HG02840 (cell line): ENCODE results near the gene PRPF19.

Experiments
- ATAC-seq: cut with Tn5 transposase; IDR thresholded peaks from one replicate; pipeline ENCODE4 v1.9.1; 2021; ENCODE audit warnings: mild to moderate bottlenecking, moderate library complexity, moderate number of reproducible peaks; ENCODE audit not compliant: unreplicated experiment, low FRiP score

Gene PRPF19

DNA sequence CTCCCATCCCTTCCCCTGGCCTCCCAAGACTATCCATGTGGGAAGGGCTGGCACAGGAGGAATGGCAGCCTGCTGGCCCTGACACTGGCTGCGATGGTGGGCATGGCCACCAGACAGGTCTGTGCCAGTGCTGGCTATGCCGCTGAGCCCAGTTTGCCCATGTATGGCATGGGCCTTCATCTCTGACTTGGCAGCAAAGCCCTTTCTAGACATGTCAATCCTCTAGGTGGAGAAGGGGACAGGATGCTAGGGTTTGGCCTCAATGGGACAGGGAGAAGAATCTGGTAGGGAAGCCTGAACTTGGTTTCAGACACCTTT lies 30.3 kb downstream of the PRPF19 start:
- no peak for ATAC-seq

- no peak for ATAC-seq
Measured at GRCh38 chr11:60875366-60876167, 30.8 kb downstream of the PRPF19 start.

- no peak for ATAC-seq
Measured at GRCh38 chr11:60874421-60875365, 31.7 kb downstream of the PRPF19 start.

GRCh38 chr11:60873533-60873932 lies 32.9 kb downstream of the PRPF19 start:
- ATAC-seq, result no peak

DNA sequence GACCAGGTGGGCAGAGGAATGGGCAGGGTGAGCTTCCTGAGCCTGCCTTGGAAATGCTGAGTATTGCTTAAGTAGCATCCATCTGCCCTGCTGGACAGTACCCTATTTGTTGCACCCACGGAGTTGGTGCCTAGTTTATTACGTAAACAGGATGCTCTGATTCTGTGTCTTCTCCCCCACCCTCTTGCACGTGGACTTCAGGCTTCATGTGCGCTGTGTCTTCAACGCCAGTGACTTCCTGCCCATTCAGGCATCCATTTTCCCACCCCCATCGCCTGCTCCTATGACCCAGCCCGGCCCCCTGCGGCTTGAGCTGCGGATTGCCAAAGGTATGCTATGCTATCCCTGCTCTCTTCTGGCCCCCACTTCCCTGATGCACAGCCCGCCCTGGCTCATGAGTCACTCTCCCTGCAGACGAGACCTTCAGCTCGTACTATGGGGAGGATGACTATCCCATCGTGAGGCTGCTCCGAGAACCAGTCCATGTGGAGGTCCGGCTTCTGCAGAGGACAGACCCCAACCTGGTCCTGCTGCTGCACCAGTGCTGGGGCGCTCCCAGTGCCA lies 33.3 kb downstream of the PRPF19 start:
- no peak for ATAC-seq

DNA sequence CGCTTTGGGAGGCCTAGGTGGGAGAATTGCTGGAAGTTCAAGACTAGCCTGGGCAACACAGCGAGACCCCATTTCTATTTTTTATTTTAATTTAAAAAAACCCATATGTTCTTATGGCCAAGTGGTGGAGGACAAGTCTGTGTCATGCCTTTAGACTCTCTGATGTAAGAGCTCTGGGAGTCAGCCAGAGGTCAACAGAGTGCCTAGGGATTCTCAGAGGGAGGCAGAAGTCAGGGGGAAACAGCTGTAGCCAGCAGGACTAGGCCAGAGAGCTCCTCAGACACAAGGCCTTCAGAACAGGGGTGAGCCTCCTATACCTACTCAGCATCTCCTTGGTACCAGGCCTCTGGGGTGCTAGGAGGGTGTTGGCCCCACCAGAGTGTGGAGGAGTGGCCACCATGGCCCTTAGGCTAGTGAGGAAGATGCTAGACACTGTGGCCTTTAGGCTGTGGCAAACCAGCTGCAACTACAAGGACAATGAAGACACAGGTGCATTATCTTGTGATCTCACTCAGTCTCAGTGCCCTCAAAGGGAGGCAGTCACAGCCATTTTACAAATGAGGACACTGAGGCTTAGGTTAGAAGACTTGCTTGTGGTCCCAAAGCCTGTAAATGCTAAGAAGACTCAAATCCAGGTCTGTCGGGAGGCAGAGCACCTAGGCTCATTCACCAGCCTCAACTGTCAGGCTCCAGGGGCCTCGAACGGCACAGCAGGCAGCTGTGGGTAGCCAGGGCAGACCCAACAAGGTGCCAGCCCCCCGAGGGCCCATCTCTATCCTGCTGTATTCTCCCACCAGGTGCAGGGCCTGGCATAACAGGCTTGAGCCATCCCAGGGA lies 34.0 kb downstream of the PRPF19 start:
- no peak for ATAC-seq

GRCh38 chr11:60871378-60872061 lies 34.9 kb downstream of the PRPF19 start:
- ATAC-seq, result no peak

DNA sequence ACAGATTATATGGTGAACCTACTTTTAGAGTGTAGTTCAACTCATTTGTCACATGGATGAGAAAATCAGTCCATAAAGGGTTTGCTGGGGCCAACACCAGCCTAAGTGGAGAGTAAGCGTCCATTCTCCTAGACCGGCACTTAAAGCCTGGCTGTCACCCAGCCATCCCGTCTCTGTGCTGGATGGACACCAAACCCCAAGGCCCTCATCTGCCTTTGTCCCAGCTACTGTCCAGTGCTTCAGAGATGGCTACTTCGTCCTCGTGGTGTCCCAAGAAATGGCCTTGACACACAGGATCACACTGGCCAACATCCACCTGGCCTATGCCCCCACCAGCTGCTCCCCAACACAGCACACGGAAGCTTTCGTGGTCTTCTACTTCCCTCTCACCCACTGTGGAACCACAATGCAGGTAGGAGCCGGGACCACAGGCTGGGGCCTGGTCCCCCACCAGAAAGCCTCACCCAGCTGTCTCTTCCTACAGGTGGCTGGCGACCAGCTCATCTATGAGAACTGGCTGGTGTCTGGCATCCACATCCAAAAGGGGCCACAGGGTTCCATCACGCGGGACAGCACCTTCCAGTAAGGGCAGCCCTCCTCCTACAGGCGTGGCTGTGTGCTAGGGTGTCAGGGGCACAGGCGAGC lies 35.5 kb downstream of the PRPF19 start:
- ATAC-seq, result no peak

GRCh38 chr11:60870276-60870675 lies 36.1 kb downstream of the PRPF19 start:
- no peak for ATAC-seq

DNA sequence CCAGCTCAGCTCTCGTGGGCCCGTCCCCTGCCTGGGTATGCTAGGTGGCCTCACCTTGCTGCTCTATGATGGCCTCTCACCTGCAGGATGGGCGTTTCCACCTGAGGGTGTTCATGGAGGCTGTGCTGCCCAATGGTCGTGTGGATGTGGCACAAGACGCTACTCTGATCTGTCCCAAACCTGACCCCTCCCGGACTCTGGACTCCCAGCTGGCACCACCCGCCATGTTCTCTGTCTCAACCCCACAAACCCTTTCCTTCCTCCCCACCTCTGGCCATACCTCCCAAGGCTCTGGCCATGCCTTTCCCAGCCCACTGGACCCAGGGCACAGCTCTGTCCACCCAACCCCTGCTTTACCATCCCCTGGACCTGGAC lies 36.9 kb downstream of the PRPF19 start:
- no peak for ATAC-seq

DNA sequence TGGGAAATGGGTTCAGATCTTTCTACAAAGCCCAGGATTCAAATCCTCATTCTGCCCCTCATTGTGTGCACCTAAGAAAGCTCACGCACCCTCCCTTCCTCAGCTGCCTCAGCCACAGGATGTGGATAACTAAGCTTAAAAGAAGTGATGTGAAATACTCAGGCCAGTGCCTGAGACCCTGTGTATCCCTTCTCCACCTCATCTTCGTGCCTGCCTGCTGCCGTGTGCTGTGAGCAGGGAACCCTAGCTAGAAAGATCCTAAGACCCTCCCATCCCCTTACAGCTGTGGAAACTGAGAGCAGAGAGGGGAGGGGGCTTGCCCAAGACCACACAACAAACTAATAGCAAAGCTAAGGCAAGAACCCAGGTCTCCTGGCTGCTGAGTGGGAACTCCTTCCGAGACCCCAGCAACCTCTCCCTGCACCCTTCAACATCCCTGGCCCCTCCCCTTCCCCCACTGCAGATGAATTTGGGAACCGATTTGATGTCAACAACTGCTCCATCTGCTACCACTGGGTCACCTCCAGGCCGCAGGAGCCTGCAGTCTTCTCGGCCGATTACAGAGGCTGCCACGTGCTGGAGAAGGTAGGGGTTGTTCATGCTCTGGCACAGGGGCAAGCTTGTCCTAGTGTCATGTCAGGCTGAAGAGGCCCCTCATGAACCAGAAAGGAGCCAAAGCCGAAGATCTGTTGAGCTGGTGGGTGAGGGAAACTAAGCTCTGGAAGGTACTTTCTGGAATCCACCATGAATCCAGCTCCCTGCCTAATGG lies 37.5 kb downstream of the PRPF19 start:
- ATAC-seq, result no peak

DNA sequence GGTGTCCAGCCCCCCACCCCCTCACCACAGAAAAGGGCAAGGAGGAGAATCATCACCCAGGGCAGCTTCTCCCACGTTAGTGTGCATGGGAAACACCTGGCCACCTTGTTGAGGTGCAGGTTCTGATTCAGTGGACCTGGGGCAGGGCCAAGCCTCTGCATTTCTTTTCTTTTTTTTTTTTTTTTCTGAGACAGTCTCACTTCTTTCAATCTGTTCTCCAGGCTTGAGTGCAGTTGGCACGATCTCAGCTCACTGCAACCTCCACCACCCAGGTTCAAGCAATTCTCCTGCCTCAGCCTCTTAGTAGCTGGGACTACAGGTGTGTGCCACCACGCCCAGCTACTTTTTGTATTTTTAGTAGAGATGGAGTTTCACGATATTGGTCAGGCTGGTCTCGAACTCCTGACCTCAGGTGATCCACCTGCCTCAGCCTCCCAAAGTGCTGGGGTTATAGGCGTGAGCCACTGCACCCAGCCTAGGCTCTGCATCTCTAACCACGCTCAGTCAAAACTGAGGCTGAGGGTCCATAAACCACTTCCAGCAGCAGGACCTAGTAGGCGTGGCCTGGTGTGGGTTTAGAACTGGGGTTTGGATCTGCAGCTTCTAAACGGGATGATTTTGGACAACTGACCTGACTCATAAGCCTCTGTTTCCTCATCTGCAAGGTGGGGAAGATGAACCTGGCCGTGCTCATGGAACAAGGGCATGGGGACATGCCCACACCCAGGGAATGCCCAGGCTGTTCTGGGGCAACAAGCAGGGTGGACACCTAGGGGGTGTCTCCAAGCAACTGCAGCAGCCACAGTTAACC lies 38.3 kb downstream of the PRPF19 start:
- no peak for ATAC-seq

DNA sequence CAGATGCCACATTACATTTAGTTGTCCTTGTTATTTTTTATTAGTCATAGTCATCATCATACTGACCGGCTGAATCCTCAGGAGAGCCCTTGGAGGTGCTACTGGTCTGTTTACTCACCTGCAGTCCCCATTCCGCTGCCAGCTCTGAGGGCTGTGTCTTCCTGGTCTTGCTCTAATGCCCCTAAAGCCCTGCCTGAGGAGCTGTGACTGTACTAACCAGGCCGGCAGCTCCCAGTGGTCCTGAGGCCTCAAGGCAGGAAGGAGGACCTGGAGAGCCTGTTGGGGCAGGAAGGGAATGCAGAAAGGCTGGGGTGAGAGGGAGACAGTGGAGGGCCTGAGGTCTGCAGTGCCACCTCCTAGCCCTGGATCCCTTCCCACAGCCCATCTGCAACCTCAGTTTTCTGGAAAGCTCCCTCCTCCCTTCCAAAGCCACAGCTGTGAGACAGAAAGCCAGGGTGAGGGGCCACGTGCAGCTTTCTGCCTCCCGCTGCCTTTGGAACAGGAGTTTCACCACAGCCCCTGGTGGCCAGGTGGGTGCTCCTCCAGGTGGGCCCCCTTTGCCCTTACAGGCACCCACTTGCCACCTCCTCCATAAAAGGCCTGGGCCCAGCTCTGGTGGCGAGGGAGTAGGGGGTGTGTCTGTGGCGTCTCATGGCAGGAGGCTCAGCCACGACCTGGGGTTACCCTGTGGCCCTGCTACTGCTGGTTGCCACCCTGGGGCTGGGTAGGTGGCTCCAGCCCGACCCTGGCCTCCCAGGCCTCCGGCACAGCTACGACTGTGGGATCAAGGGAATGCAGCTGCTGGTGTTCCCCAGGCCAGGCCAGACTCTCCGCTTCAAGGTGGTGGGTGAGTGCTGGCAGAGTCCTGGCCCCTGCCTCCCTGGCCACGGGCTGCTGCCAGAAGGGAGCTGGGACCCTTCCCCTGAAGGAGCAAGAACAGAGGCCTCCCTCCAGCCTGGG lies 39.2 kb downstream of the PRPF19 start, which contains the start of gene ZP1:
Gene ZP1 (plus strand): TSS at position 632 of the 960 bp plus-strand sequence. CDS start 20 bp downstream, at position 652.
- ATAC-seq, result no peak

DNA sequence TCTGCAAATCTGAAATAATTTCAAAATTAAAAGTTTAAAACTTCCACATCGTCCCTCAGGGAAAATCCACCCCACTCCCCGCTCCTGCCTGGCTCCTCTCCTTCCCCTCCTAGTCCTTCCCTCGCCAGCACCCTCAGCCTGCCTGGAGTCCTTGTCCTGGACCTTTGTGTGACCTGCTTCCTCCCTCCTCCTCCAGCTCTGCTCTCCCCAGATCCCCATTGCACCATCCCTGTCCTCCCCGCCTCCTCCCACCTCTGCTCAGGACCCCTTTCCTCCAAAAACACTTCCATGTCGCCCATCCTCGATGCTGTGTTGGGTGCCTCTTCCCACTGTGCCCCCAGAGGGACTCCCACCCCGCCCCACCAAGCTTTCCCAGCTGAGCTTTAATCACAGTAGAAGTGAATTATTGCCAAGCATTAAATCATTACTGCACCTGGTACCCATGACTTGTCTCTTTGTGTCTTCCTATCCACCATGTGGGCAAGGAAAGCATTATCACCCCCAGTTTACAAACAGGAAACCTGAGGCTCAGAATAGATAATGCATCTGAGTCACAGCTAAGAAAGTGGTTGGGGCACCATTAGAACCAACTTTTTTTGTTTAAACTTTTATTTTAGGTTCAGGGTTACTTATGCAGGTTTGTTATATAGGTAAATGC lies 41.4 kb downstream of the PRPF19 start:
- ATAC-seq, result no peak

- ATAC-seq, result no peak
Measured at GRCh38 chr11:60863550-60864521, 42.5 kb downstream of the PRPF19 start.
